Thoracic aorta (tissue), 2 donors: ENCODE data around the gene SYNDIG1. TPM values are rescaled to one million over a fixed set of nuclear protein-coding genes. Genes with fewer than 3 reads are reported as not detected.
A peak's percentile ranks its signal among the peaks of the same experiment; 100 is the strongest.

Experiments
- ATAC-seq: fragments of 150-250 bp; one replicate; pipeline ENCODE4 v1.8.0; 2017; ENCODE audit warnings: low read depth; ENCODE audit not compliant: insufficient number of reproducible peaks, low FRiP score
- DNase-seq: peaks from one replicate; pipeline ENCODE4 v3.0.0-alpha.2; 2020; ENCODE audit warnings: low spot score
- H3K27ac ChIP-seq, 2 donors: fragments of 200-600 bp; sonication (generic); 1 replicate in 1 of 2; 2 replicates in 1 of 2; pipeline ENCODE4 v1.5.1; 2016; ENCODE audit warnings: mild to moderate bottlenecking in 2 of 2, moderate library complexity in 2 of 2
- H3K27me3 ChIP-seq: fragments of 200-600 bp; sonication (generic); replicated peaks from 2 replicates; pipeline ENCODE4 v1.6.0; 2016; ENCODE audit warnings: mild to moderate bottlenecking; ENCODE audit not compliant: insufficient read depth
- H3K36me3 ChIP-seq: fragments of 200-600 bp; sonication (generic); one replicate; pipeline ENCODE4 v1.5.1; 2016
- H3K4me1 ChIP-seq, 2 donors: fragments of 200-600 bp; sonication (generic); 1 replicate in 1 of 2; 2 replicates in 1 of 2; pipeline versions ENCODE4 v1.5.1 to v1.6.0; 2016; ENCODE audit warnings: low read depth in 2 of 2, mild to moderate bottlenecking in 1 of 2; ENCODE audit not compliant: control insufficient read depth in 1 of 2
- H3K4me3 ChIP-seq: fragments of 200-600 bp; sonication (generic); 2 replicates; pipeline ENCODE4 v1.5.1; 2016; ENCODE audit warnings: mild to moderate bottlenecking
- H3K9me3 ChIP-seq: fragments of 200-600 bp; sonication (generic); 2 replicates; pipeline ENCODE4 v1.5.1; 2016
- total RNA-seq, 2 donors: library from RNA; depleted of rRNA; stranded (reverse); fragments of >200 nt; gene quantifications; one replicate each; pipeline versions ENCODE4 v1.1.0 to v1.2.3, GENCODE V29; 2016
- TF ChIP-seq, protein P1 (sequence below): fragments of 200-600 bp; sonication (generic); IDR thresholded peaks from one replicate; pipeline ENCODE4 v1.5.1; 2019; ENCODE audit warnings: antibody characterized with exemption

Gene SYNDIG1
- total RNA-seq, 2 donors from 2014 or later: 1.8 to 5.4 TPM

DNA sequence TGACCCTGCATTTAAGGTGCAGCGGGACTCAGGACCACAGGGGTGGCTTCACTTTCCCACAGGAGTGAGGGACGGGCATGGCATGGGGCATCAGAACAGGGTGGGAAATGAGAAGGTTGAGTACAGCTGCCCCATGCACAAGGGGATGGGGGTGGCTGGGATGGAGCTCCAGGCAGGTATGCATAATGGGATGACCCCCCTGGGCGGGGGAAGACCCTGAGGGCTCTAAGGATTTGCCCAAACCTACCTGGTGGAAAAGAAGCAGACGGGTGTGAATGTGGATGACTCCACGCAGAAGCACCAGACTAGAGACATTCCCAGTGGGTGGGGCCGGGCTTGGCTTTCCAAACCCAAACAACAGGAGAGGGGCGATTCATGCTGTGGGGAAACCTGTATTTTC, 200.3 kb downstream of the SYNDIG1 start:
- DNase-seq (no peak), ATAC-seq (no peak)
- Histone ChIP-seq H3K27me3 (no peaks in the 10 kb centered on the region), H3K27ac (no peak overlapping the region), H3K4me3 (no peak overlapping the region), H3K9me3 (no peaks in the 10 kb centered on the region), H3K4me1 (peaks cover 12 to 18% of the 10 kb centered on the region in 2 donors), H3K36me3 (no peaks in the 10 kb centered on the region)
- TF ChIP-seq, protein P1, sequence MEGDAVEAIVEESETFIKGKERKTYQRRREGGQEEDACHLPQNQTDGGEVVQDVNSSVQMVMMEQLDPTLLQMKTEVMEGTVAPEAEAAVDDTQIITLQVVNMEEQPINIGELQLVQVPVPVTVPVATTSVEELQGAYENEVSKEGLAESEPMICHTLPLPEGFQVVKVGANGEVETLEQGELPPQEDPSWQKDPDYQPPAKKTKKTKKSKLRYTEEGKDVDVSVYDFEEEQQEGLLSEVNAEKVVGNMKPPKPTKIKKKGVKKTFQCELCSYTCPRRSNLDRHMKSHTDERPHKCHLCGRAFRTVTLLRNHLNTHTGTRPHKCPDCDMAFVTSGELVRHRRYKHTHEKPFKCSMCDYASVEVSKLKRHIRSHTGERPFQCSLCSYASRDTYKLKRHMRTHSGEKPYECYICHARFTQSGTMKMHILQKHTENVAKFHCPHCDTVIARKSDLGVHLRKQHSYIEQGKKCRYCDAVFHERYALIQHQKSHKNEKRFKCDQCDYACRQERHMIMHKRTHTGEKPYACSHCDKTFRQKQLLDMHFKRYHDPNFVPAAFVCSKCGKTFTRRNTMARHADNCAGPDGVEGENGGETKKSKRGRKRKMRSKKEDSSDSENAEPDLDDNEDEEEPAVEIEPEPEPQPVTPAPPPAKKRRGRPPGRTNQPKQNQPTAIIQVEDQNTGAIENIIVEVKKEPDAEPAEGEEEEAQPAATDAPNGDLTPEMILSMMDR: no peak

DNA sequence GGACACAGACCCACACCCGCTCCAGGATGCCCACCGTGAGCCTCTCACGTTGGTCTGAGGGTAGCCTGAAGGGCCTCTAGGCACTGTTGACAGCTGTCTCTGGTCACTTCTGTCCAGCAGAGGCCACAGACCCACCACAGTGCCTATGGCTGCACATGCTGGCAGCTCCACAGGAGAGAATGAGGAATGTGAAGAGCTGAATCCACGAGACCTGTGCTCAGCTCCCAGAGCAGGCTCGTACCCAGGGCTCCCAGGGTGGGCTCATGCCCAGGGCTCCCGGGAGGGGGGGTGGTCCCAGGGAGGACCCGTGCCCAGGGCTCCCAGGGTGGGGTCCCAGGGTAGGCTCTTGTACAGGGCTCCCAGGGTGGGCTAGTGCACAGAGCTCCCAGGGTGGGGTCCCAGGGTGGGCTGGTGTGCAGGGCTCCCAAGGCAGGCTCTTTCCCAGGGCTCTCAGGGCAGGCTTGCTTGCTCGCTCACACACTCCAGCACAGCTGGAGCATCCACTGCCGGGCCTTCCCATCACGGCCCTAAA, 201.0 kb downstream of the SYNDIG1 start:
- no peak for DNase-seq
- Histone ChIP-seq H3K27me3 (no peaks in the 10 kb centered on the region), H3K36me3 (no peaks in the 10 kb centered on the region), H3K4me3 (no peak overlapping the region), H3K4me1 (peaks cover 12 to 18% of the 10 kb centered on the region in 2 donors), H3K27ac (no peak overlapping the region), H3K9me3 (no peaks in the 10 kb centered on the region)
- ATAC-seq: no peak
- TF ChIP-seq, protein P1: no peak

DNA sequence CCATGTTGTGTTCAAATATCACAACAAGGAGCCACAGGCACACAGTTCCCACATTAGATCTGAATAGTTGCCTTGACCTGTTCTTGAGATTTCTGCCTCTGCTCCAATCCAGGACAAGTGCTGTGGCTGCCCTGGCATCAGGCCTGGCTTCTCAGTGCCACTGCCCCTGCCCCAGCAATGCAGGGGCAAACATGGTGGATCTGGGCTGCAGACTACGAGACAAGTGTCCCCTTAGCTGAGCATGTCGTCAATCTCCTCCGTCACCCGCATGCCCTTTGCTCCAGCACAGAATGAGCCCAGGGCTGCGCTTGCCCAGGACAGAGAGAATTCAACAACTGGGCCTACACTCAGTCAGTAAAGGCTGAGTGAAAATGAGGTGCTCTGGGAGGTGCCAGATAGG, 201.6 kb downstream of the SYNDIG1 start:
- no peak for DNase-seq
- H3K9me3 ChIP-seq: no peaks in the 10 kb centered on the region
- H3K27ac ChIP-seq: no peak overlapping the region
- no peaks in the 10 kb centered on the region for H3K36me3 ChIP-seq
- no peak overlapping the region for H3K4me3 ChIP-seq
- H3K27me3 ChIP-seq: no peaks in the 10 kb centered on the region
- H3K4me1 ChIP-seq: peaks cover 12 to 18% of the 10 kb centered on the region in 2 donors
- TF ChIP-seq, protein P1: no peak
- ATAC-seq: no peak

DNA sequence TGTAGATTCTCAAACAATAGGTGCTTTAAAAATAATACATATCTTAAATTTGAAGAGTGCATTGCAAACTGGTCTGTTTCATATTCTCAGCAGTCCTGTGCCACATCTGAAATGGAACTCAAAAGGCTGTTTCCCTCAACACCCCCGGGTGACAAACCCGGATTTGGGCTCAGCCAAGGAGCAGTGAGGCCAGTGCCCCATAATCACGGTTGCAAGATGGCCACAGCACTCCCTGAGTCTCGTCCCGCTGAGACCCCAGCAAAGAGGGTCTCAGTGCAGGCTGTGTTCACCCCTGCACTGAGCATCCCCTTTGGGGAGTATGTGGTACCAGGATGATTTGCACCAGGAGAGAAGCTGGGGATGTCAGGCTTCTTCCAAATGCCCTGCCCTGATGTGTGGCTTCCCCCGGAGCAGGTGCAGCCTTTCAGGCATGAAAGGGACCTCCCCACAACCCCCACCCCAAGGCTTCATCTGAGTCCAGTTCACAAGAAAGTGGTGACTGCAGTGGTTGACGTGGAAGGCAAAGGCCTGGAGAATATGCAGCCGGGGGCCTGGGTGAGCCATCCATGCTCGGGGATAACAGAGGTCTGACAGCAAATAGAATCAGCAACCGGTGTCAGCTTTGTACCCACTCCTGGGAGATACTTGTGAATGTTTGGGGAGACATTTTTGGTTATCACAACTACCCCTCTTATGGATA, 202.9 kb downstream of the SYNDIG1 start:
- Histone ChIP-seq H3K27ac (peak overlapping the region in 1 of 2 donors; percentile 25), H3K9me3 (no peaks in the 10 kb centered on the region), H3K4me3 (no peak overlapping the region), H3K4me1 (peaks cover 12 to 18% of the 10 kb centered on the region in 2 donors), H3K36me3 (no peaks in the 10 kb centered on the region), H3K27me3 (no peaks in the 10 kb centered on the region)
- TF ChIP-seq, protein P1: no peak
- ATAC-seq (peak; percentile 14), DNase-seq (no peak)

DNA sequence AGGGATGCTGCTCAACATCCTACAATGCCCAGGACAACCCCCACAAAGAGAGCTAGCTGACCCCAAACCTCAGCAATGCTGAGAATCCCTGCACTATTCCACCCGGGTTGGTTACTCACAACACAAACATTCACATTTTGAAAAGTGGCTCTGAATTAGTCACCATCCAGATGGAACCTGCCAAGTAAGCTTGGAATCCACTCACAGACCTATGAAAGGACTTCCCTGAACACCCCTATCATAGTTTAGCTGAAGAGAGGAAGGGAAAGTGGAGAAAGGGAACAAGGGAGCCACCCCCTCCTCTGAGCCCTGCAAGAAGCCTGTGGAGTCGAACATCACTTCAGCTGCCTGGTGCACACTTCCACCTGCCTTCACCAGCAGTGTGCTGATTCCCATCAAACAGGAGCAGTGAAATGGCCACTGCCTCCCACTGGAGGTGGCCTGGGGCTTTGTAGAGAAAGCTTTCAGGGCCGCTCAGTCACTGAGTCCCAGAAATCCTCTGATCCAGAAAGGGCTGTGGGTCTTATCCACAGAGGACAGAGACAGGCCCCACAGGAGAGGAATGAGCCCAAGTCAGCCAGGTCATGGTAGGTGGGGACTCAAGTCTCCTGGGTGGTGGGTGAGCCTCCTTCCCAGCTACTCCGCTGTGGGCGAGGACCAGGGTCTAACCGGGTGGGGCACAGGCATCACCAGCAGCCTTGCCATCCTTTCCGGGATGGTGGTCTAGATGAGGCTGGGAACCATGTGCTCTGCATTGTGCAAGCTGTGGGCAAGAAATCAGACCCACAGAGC, 203.7 kb downstream of the SYNDIG1 start:
- no peaks in the 10 kb centered on the region for H3K9me3 ChIP-seq
- ATAC-seq: peak; percentile 87
- H3K4me1 ChIP-seq: peaks cover 12 to 18% of the 10 kb centered on the region in 2 donors
- no peak for DNase-seq
- H3K27ac ChIP-seq: peak overlapping the region; percentile 29 to 37
- H3K36me3 ChIP-seq: no peaks in the 10 kb centered on the region
- TF ChIP-seq, protein P1: no peak
- no peaks in the 10 kb centered on the region for H3K27me3 ChIP-seq
- no peak overlapping the region for H3K4me3 ChIP-seq
